Stimulated activated CD4-positive, alpha-beta T cell treated with anti-CD3 and anti-CD28 coated beads, Interleukin-4, amount 100 ng/mL, for 4 hours (primary cell): ENCODE measurements around the gene ARHGAP28.
"Not testable (repeated sequence)": the region's sequence is repeated elsewhere in the genome, so short reads cannot be mapped to it uniquely, and the experiment has no call there.

ENCODE experiments used
- DNase-seq, 2 experiments: peaks; one replicate each; pipeline ENCODE4 v3.0.0-alpha.2; 2020

The ARHGAP28 gene

DNA sequence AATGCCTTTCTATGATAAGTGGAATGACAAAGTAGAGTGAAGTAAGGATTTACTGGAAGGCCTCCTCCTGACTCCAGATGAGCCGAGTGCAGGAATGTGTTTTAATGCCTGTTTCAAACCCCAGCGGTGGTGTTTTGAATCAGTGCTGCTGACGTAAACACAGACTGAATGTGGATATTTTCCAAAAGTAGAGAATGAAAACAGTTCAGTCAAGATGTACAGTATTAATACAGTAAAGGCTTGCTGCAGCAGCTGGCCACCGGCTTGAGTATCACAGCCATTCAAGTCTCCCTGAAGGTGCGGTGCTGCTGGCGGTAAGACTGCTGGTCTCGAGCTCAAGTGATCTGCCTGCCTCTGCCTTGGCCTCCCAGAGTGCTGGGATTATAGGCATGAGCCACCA, 46.7 kb downstream of the ARHGAP28 start:
- no peak for DNase-seq

DNA sequence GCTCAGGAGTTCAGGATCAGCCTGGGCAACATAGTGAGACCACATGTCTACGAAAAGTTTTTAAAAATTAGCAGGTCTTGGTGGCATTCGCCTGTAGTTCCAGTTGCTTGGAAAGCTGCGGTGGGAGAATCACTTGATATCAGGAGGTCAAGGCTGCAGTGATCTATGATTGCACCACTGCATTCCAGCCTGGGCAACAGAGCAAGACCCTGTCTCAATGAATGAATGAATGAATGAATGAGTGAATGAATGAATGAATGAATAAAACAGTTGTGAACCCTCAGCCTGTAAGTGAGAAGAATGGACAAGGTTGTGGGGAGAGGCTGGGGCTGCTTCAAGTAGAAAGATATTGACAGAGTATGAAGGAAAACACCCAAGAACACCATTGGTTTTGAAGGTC, 48.0 kb downstream of the ARHGAP28 start:
- DNase-seq: no peak

DNA sequence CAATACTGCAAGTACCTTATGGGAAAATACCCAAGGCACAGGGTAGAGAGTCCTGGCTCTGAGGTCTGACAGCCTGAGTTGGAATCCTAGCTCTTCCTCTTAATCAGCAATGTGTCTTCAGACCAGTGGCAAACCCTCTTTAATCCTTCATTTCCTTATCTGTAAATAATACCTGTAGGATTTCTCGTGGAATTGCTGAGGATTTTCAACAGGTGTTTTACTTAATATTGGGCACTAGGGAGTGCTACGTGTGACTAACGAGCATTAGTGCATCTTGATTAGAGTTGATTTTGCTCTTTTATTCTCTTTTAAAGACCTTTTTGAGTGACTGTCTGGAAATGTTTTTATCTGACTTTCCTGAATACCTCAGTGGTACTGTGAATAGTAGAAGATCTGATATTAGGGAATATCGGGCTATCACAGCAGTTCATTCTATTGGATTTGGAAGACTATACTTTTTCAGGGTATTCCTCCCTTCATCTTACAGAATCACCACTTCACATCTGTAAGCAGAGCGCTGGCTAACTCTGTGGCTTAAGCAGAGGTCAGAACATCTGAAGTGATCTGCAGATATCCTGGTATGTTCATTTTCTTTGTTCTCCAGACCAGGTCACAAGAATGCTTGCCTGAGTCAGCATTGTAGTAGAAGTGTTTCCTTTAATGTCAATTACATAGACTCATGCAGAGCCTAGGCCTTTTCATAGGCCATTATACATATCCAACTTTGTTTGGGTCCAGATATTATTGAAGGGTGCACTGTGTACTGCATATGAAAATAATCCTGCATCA, 49.1 kb downstream of the ARHGAP28 start:
- DNase-seq: no peak

DNA sequence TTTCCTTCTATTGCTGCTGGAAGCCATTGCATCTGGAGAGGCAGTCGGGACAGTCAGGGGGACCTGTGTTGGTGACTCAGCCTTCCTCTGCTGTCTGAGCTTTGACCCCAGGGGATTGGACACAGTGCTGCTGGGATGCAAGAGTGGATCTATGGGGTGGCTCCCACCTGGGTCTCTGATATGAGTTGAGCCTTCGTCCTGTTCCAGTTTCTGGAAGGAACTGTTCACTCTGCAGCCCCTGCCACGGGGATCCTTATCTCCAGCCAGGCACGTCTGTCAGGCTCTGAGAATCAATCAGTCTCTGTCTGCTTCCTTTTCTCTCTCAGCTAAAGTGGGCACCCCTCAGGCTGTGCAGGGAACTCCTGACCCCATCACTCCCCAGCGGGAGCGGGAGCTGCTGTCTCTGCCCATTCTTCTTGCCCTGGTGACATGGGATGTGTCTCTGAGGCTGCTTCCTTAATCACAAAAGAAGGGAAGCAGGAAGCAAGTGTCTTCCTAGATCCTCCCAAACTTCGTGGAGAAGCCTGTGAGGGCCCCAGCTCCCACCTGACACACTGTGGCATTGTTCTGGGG, 51.7 kb downstream of the ARHGAP28 start:
- no peak for DNase-seq

DNA sequence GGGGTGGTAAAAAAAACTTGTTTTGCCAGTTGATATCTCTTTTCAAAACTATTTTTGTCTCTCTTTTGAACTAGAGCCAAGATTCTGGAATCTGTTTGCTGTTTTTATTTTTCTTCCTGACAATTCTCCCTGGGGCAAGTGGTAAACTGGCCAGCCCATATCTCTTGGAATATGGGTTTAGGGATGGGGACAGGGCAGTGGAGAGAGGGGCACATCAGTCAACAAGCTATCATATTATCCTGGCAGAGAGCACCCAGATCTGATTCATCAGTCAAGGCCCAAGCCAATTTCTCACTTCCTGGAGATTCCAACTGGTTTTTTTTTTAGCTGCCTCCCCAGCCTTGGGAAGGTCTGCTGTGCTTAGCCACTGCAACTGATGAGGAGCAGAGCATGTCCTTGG, 52.3 kb downstream of the ARHGAP28 start:
- no peak for DNase-seq

DNA sequence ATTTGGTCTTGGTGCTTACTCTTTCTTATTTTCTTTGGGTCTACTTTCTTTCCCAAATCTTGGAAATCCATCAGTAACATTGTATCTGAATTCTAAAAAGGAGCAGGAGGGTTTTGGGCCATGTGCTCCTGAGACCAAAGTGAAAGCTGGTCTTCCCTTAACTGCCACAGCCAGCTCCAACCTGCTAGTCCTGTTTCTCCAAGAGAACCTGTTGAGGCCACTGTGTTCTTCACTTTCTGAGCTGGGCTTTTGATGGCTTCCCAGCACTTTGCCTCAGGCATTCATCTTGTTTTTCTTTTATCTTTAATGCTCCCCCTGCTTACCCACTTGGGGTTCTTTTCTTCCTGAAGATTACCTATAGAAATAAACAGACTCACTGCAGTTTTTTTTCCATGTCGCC, 53.3 kb downstream of the ARHGAP28 start:
- no peak for DNase-seq

DNA sequence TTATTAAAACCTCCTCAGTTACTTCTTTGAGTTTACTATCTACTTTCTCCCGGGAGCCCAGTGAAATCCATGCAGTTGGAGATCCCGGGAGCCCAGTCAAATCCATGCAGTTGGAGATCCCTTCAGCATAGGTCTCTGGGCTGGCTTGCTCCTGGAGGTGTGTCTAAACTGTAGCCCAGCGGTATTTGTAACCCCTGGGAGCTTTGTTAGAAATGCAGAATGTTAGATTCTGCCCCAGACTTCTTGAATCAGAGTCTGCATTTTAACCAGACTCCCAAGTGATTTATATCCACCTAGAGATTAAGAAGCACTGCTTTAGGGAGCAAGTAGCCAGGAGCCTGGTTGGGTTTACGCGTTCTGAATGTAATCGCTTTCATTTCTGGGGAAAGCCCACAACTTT, 54.5 kb downstream of the ARHGAP28 start:
- no peak for DNase-seq

DNA sequence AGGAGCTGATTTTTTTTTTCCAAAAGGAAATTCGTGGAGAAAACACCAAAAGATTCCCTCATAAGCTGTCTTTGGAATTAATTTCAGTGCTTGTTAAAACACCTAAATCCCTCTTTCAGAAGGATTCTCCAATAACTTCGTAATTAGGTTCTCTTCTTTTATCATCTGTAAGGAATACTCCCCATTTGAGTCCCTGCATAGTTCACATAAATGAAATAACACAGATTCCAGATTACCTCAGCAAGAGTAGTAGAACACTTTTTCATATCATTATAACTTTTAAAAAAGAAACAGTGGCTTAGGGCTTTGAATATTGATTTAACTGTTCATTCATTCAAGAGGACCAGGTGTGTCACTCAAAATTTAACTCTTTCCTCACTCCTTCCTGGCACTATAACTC, 55.5 kb downstream of the ARHGAP28 start:
- no peak for DNase-seq

DNA sequence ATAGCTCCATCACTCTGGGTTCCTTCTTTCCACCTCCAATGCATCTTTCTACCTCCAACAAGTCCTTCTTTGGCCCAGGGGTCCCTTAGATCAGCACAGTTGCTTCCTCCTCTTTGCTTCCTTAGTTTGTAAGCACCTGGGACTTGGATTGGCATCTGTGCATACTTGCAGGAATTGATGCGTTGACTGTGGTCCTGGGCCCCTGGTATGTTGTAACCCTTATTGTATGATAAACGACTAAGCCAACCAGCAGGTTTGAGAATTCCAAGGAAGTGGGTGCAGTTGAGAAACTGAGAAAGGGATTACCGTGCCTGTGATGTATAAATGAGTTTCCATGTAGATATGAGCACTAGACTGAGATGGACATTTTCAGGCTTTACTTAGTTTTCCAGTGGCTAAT, 55.9 kb downstream of the ARHGAP28 start:
- DNase-seq: no peak

DNA sequence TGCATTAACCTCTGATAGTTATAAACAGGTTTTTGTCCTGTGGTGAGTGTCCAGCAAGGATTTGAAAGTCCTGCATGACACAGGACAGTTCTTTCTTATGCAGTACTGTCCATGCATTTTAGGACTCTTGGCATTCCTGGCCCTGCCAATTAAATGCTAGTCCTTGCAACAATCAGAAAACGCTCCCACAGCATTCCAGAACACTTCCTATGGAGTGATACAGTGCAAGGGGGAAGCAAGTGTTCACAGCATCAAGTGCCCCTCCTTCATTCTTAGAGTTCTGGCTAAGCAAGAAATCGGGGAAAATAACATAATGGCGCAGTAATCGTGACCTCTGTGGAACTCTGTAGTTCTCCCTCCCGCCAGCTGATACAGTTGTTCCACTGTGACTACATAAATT, 62.9 kb downstream of the ARHGAP28 start:
- DNase-seq: no peak

DNA sequence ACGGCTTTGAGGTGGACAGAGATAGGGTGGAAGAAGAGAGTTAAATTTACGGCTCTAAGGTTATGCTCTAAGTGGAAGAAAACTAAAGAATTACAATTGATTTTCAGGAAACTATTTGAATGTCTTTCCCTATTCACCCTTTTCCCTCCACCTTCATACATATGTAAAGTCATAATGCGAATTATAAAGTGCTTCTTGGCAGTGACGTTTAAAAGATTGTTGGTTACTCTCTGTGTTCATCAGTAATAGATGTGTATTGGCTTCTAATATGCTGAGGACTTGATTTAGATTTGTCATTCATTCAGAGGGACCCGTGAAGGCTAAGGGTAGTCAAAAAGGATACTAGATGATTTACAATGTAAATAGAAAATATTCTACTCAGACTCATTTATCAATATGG, 63.9 kb downstream of the ARHGAP28 start:
- no peak for DNase-seq

DNA sequence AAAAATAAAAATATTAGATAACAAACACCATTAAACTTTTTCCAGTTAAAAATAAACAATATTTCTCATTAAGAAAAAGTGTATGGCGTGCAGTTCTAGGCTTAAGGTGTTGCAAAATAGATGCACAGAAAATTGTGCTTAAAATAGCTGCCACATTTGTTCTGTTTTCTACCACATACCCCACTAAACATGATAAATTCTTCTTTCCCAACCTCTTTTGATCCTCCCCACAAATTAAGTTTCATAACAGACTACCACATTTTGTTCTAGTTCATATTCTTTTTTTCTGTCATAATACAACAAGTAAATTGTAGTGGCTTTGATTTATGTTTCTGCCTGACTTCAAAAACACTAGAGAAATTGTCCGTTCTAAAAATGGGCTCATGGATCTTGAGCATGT, 64.5 kb downstream of the ARHGAP28 start:
- DNase-seq: no peak

DNA sequence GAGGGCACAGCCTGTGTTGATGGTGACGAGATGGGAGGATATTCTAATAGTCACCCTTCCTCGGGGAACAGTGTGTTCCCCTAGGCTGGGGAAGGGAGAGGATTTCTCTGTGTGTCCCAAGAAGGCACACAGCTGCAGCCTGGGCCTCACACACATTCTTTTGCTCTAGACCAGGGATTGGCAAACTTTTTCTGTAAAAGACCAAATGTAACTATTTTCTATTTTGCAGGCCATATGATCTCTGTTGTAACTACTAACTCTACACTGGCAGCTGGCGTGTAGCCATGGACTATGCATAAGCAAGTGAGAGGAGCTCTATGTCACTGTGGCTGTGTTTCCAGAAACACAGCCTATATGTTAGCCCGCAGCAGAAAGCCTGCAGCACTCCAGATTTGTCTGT, 65.8 kb downstream of the ARHGAP28 start:
- DNase-seq: no peak

DNA sequence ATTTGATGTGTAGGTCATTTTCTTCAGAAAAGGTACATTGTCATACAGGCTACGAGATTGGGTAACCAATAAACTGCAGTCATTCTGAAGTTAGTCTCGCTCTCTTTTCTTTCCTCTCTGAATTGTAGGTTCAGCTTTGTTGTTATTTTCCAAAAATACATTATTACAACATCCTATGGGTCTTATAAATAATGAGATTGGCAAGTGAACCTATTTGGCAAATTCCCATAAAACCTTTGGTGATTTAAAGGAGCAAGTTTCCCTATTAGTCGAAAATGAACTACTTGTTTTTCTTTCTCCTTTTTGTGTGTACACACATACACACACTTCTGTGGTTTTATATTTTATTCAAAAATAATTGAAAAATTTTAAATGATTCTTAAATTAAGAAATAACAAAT, 67.0 kb downstream of the ARHGAP28 start:
- no peak for DNase-seq

DNA sequence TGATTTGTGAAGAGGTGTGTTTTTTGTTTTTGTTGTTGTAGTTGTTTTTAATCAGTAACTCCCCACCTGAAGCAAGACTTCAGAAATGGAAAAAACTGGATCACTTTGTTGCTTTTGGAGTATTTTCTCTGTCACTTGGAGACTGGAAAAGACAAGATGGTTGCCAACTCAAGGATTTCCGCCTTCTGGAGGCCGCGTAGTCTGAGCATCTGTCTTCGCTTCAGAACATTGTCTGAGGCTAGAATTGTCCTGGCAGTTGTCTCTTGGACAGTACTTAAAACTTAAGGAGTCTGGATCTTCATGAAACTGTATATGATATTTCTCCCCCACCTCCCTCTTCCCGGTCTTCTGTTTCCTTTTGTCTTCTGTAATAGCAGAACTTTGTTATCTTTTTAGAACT, 67.7 kb downstream of the ARHGAP28 start:
- DNase-seq: no peak

DNA sequence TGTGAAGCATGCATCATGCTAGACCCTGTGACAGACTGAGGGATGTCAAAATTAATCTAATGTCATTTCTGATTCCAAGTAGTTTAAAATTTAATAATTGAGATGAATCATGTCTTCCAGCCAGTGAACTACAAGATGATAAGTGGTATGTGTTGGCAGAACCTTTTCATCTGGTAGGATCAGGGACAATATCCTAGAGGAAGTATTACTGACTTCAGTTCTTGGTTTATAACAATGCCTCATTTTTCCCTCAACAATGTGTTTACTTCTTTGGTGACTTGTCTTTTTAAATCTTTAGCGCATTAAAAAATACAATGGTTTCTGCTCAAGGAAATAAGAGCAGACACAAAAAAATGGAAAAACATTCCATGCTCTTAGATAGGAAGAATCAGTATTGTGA, 69.4 kb downstream of the ARHGAP28 start:
- no peak for DNase-seq

DNA sequence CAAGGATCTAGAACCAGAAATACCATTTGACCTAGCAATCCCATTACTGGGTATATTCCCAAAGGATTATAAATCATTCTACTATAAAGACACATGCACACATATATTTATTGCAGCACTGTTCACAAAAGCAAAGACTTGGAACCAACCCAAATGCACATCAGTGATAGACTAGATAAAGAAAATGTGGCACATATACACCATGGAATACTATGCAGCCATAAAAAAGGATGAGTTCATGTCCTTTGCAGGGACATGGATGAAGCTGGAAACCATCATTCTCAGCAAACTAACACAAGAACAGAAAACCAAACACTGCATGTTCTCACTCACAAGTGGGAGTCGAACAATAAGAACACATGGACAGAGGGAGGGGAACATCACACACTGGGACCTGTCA, 70.8 kb downstream of the ARHGAP28 start:
- not testable (repeated sequence) for DNase-seq

DNA sequence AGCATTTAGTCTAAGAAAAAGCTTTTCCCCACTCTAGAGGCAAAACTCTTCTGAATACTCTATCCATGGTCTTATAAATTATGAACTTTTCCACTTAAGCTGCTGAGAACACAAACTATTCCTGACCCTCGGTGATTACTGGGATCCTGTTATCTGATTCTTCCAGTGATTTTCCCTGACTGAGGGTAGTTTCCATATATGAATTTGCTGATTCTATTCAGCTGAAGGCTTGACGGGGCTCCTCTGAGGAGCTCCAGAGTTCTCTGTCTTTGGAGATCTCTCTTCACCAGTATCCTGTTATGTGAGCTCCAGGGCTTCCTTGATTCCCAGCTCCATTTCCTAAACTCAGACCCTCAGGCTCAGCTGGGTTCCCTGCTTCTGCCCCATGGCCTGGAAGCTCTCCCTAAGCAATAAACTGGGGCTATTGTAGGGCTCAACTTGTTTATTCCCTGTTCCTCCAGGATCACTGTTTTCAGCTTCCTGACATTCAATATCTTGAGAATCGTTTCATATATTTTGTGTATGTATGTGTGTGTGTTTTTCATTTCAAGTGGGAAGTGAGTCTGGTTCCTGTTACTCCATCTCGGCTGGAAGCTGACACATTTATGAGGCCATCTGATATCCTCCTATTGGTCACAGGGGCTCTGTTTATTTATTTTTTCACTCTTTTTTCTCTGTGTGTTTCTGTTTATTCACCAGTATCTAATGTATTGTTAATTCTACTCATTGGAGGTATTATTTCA, 78.2 kb downstream of the ARHGAP28 start:
- no peak for DNase-seq

DNA sequence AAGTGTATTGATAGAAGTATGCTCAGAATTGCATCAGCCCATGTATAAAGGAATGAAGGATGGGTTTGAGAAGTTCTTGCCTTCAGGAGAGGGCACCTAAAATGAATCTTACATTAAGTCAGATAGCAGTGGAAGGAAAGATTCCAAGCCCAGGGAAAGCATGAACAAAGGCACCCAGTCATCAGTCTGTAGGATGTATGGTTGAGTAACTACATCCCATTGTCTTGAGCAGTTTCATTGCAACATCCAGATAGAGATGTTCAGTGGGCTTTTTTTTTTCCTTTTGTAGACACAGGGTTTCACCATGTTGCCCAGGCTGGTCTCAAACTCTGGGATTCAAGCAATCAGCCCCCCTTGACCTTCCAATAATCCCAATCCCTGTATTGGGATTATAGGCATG, 80.7 kb downstream of the ARHGAP28 start:
- DNase-seq: no peak

DNA sequence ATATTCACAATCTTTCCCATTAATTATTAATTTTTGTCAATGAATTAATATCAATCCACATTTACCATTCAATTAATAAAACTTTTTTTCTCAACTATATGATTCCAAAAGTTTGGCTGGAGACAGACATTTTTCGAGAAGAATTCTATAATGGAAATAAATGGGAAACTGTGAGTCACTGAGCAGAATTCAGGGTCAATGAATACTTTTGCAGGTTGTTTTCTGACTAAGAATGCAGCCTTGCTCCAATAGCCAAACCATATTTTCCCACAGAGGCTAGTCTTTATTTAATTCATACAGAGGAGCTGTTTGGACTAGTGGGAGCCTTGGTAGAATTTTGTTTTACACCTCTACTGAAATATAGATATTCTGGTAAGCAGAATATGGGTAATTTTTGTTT, 82.3 kb downstream of the ARHGAP28 start:
- no peak for DNase-seq

DNA sequence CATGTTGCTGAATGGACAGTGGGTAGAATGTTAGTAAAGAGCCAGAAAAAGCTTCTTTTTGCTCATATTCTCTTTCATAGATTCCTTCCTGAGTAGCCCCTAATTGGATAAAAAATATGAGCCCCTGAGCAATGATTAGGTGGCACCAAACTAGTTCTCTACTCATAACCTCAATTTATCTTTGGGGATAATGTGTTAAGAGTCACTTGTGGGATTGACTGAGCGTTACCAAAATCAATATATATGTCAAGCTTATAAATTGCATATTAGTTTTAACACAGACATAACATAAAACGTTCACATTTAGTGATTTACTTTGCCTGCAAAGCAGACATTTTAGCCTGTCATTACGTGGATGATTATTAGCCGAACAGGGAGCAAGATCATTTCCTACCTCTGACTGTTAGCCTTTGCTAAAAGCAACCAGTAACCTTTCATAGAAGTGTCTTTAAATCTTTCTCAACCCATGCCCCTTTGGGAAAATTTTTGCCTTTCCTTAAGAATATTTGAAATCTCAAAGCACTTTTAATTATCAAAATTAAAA, 85.4 kb downstream of the ARHGAP28 start:
- DNase-seq: no peak

DNA sequence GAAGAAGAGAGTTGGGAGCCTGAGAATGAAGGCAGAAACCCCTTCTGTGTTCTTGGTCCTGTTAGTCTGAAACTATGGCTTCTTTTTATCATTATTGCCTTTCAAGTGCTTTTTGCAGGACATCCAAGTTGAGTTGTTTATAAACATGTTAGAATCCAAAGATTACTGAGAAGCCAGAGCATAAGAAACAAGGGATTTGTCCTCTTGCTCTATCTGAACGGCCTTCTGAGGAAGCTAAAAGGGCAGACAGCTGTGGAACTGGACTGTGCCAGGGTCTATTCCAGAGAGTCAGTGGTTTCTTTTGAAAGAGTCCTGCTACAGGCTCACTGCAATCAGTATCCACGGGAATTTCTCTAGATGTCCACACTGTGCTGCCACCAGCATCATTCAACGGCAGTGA, 86.6 kb downstream of the ARHGAP28 start:
- DNase-seq: no peak

DNA sequence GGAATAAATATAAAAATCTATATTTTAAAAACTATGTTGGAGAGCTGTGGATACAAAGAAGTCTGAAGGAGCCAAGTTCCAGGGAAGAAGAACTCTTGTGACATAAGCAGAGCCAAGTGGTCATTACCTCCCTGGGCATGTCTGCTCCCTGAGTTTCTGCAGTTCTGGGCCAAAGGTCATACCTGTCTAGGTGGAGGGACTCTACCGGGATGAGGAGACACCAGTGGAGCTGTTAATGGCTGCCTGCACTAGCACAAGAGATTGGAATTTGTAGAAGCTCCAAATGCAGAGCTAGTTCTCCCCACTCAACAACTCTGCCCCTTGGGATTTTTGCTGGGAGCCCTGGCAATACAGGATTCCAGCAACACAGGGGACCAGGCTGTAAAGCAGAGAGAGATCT, 89.8 kb downstream of the ARHGAP28 start:
- no peak for DNase-seq

DNA sequence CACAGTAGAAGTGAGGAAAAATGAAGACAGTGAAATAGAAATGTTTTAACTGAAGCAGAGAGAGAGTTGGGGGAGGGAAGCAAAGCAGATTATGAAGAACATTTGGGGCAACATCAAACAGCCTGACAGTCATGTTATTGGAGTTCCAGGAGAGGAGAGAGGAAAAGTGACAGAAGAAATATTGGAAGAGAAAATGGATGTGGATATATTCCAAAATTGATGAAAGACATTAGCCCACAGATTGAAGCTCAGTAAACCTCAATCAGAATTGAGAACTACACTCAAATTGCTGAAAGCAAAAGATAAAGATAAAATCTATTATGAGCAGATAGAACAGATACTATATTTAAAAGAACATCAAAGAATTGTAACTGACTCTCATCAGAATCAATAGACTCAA, 90.8 kb downstream of the ARHGAP28 start:
- no peak for DNase-seq
